IPS DF 19.7 (cell line): ENCODE data around the gene H2BW1.
"Not testable (repeated sequence)": the region's sequence is repeated elsewhere in the genome, so short reads cannot be mapped to it uniquely, and the experiment has no call there.

Source experiments
- DNase-seq: peaks from one replicate; pipeline ENCODE4 v3.0.0-alpha.2; 2013; ENCODE audit warnings: low read depth, low spot score

Gene H2BW1

DNA sequence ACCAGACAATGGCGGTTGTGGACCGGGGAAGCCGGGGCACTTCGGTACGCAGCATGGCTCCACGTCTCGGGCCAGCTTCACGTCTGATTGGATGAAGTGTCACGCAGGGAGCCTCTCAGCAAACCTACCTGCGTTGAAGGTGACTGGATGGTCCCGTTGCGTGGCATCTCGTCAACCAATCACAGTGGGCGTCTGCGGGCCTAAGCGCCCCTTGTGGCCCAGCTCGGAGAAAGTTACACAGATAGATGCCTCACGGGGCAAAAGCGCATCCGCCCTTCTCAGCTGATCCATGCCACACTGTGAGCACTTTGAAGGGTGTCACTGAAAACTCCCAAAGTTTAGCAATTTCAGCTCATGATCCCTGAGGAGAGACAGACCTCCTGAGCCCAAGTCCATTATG, at the start of gene H2BW1:
Gene H2BW1 (minus strand): TSS at position 103 of the 400 bp plus-strand sequence. CDS start 132 bp downstream, outside the sequence.
- no peak for DNase-seq

- not testable (repeated sequence) for DNase-seq
Observed at GRCh38 chrX:104062636-104063035, 49.1 kb upstream of the H2BW1 start.

DNA sequence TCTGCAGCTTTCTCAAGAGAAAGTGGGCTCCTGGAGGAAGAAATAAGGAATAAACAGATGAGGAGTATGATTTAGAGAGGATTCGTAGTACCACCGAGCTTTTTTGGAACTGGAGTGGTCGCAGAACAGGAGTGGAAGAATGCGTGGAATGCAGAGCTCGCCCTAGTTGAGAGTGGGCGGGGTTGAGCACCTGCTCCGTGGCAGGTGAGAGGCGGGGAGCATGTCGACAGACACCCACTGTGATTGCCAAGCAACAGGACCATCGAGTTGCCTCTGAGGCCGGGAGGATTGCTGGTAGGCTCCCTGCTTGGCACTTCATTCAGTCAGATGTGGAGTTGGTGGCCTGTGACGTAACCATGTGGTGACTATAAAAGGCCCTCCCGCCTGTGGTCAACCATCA, 41.4 kb upstream of the H2BW1 start:
- not testable (repeated sequence) for DNase-seq

- no peak for DNase-seq
Observed at GRCh38 chrX:104047171-104047570, 33.7 kb upstream of the H2BW1 start.

GRCh38 chrX:104045642-104046041, 32.1 kb upstream of the H2BW1 start:
- DNase-seq: no peak

- no peak for DNase-seq
Observed at GRCh38 chrX:104041003-104041402, 27.5 kb upstream of the H2BW1 start.

DNA sequence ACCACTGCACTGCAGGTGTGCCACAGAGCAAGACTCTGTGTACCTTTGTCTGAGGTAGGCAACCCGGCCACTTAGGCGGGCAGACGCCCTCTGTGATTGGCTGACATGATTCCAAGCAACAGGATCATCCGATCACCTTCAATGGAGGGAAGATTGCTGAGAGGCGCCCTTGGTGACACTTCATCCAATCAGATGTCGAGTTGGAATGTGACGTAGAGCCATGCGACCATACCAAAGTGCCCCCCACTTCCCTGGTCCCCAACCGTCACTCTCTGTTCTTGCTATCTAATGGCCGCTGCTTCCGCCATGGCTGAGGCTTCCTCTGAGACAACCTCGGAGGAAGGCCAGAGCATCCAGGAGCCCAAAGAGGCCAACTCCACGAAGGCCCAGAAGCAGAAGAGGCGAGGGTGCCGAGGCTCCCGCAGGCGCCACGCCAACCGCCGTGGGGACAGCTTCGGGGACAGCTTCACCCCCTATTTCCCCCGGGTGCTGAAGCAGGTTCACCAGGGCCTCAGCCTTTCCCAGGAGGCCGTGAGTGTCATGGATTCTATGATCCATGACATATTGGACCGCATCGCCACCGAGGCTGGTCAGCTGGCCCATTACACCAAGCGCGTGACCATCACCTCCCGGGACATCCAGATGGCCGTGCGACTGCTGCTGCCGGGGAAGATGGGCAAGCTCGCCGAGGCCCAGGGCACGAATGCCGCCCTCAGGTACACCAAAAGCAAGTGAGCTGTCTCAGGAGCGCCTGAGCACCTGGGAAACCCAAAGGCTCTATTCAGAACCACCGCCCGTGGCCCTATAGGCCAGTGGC, 26.4 kb upstream of the H2BW1 start, which contains the start of gene H2BW2:
Gene H2BW2 (plus strand): TSS at position 268 of the 817 bp plus-strand sequence. CDS start 39 bp downstream, at position 307.
- DNase-seq: no peak

DNA sequence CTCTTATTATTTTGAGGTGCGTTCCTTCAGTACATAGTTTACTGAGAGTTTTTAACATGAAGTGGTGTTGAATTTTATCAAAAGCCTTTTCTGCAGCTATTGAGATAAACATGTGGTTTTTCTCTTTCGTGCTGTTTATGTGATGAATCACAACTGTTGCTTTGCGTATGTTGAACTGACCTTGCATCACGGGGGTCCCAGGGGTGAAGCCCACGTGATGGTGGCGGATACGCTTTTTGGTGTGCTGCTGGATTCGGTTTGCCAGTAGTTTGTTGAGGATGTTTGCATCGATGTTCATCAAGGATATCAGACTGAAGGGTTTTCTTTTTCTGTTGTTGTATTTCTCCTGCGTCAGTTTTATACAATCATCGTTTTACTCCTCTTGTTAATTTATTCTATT, 4.6 kb upstream of the H2BW1 start:
- no peak for DNase-seq

GRCh38 chrX:104015576-104015975, 2.1 kb upstream of the H2BW1 start:
- DNase-seq: not testable (repeated sequence)

GRCh38 chrX:104013158-104013557, 350 bp downstream of the H2BW1 start:
- DNase-seq: no peak

DNA sequence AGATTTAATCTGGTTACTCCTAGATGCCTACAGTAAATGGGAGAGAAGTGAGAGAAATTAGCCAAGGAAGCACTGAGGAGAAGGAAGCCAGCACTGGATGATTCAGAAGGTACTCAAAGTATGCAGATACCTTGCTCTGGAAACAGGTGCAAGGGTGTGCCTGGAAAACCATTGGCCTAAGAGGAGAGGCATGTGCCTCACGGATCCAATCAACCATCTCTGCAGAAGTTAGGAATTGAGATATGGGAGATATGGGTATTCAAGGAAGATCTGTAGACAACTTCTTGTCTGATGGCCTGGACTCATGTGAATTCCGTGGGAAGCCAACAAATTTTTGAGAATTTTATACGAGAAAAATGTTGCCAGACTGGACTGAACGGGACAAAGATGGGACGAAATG, 4.7 kb downstream of the H2BW1 start:
- no peak for DNase-seq

GRCh38 chrX:103999234-103999633, 14.3 kb downstream of the H2BW1 start:
- DNase-seq: no peak

DNA sequence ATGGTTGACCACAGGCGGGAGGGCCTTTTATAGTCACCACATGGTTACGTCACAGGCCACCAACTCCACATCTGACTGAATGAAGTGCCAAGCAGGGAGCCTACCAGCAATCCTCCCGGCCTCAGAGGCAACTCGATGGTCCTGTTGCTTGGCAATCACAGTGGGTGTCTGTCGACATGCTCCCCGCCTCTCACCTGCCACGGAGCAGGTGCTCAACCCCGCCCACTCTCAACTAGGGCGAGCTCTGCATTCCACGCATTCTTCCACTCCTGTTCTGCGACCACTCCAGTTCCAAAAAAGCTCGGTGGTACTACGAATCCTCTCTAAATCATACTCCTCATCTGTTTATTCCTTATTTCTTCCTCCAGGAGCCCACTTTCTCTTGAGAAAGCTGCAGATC, 30.0 kb downstream of the H2BW1 start:
- not testable (repeated sequence) for DNase-seq

- DNase-seq: not testable (repeated sequence)
Observed at GRCh38 chrX:103962411-103963278, 50.9 kb downstream of the H2BW1 start, which contains the start of gene TMSB15B. TSS of gene TMSB15B (plus strand) at chrX:103962627.
